Fibroblast of skin of abdomen (primary cell): ENCODE data around the gene CCDC39. TPM values are rescaled to one million over a fixed set of nuclear protein-coding genes. Genes with fewer than 3 reads are reported as not detected.

Source experiments
- DNase-seq: peaks from one replicate; pipeline ENCODE4 v3.0.0-alpha.2; 2013
- polyA plus RNA-seq, 2 experiments: library from polyadenylated mRNA; unstranded; fragments of 120-200 nt; gene quantifications; one replicate each; pipeline ENCODE4 v1.2.1, GENCODE V29; 2013; ENCODE audit not compliant: insufficient read length in 2 of 2

Gene CCDC39
- polyA plus RNA-seq (2013, experiment 1 of 2; ENCODE audit: insufficient read length), result 2.5 TPM
- 1.2 TPM for polyA plus RNA-seq (2013, experiment 2 of 2; ENCODE audit: insufficient read length)

DNA sequence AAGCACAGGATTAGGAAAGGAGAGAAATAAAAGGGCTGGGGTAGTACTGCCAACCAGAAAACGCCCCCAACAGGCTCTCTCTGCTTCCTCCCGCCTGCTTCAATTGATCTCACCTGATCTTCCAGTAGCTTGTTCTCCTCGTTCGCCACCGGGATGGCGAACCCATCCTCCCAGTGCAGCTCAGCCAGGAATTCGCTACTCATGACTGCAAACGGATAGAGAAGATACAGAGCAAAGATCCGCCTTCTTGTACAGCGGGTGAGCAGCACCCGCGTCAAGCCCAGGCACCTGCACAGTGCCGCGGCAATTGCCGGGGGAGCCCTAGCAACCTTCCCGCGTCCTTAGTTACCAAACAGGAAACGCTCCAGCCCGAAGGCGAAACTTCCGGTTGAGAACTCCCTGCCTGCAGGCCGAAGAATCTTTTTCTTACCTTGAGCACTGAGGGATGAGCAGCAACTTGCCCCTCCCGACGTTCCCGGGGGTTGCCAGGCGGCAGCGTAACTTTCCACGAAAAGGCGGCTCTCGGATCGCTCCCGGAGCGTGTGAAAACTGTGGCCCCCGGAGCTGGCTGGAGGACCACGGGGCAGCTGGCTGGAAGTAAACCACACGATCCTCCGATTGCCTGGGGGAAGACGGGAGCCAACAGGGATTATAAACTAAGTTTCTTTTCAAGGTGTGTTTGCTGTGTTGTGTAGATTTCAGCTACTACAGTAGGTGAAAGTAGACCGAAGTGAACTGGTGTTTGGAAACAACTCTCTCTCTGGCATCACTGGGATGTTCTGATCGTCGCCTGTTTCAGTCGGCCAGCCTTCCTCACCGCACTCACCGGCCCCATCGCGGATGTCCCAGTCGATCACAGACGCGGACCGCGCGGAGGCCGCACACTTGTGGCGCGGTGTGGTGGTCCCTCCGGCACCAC, at the start of gene CCDC39:
Gene CCDC39, minus strand, starts transcription at position 312 of the 919 bp plus-strand sequence. Its CDS starts 109 bp downstream, at position 203.
- peak; percentile 55 for DNase-seq

DNA sequence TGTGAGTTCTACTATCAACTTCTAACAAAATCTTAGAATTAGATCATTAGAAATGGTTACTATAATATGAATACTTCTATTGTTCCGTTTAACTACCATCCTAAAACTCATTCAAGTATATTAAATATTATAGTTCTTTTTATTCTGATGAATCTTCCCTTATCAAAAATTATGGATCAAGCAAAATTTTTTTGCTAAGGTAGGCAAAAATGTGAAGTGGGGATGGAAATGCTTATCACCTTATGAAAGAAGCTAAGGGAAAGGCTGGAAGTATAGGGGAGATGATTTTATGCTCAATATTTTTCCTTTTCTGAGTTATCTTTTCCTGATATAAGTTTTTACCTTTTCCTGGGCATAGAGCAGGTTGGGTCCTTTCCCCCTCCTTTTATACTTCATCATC, 40.7 kb upstream of the CCDC39 start:
- no peak for DNase-seq

DNA sequence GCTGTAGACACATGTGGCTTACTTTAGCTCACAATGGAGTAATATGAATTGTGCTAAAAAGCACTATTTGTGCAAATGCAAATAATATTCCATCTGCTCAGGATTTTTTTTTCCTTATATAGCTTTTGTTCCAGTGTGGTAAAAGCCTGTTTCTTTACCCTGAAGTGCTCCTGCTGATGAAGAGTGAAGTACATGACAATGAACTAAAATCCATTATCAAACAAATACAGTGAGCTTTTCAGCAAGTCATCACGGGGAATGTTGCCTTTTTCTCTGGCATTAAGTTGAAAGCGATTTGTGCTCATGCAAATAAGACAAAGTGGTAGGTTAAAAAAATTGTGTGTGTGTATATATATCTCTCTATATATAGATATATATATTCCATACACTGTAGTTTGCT, 28.6 kb upstream of the CCDC39 start:
- DNase-seq, result no peak

DNA sequence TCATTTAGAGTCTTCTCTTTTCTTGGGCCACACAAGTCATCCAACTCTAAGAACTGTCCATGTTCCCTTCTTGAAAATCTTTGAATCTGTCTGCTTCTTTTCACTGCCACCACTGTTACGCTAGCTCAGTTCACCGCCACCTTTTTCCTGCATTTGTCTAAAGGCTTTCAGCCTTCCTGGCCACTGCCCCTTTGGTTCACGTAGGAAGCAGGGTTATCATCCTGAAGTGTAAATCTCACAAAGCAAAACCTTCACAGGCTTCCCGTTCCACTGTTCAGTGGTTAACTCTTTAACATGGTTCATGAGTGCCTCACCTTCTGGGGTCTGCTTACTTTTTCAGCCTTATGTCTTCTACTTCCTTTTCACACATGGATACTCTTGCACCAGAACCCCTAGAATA, 26.3 kb upstream of the CCDC39 start:
- no peak for DNase-seq

DNA sequence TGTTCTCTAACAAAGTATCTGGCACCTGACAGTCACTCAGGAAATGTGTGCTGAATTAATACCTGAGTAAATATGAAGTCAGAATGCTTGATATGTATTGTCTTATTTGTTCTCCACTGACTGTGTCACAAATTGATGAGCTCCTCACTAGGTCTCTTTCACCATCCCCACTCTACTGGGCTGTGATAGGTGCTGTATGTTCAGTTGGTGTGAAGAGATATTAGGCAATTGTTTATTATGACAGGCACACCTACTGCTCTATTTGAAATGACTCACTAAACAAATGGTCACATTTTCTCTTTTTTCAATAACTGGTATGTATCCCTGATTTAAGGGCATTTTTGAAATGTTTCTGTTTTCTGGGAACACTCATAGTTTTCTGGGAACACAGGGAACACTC, 25.2 kb upstream of the CCDC39 start:
- DNase-seq, result no peak

DNA sequence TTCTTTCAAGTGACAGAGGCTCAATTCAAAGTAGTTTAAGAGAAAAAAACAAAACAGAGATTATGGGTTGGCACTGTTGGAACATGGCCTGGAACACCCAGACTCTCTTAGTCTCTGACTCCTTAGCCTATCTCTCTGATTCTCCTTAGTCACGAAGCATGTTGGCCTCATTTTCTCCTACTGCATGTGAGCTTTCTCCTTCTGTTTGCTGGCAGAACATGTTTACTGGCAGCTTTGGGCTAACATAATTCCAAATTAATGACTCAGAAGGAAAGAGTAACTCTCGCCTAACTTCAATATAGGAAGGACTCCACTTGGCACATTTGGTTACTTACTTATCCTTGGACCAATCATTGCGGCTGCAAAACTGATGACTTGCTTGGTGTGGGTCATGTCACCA, 21.7 kb upstream of the CCDC39 start:
- DNase-seq, result no peak

- no peak for DNase-seq
Observed at GRCh38 chr3:180698760-180699270, 19.5 kb upstream of the CCDC39 start.

DNA sequence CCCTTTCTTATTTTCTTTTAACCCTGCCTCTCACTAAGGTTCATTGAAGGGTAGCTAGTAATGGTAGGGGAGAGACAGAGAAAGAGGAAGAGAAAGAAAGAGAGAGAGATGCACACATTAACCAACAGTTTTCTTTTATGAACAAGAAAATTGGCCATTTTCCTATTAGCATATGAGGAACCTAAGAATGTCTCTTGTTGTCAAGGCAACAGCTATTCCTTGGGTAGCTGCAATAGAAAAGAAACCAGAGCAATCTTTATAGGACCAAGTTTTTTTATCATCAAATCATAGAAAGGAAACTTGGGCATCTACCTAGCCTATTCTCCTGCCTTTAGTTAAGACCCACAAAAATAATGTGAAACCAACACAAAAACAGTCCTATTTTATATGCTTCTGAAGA, 15.0 kb upstream of the CCDC39 start:
- DNase-seq, result no peak

GRCh38 chr3:180693656-180694055, 14.4 kb upstream of the CCDC39 start:
- DNase-seq, result no peak

- DNase-seq, result no peak
Observed at GRCh38 chr3:180690061-180690460, 10.8 kb upstream of the CCDC39 start.

- DNase-seq, result no peak
Observed at GRCh38 chr3:180684807-180685206, 5.5 kb upstream of the CCDC39 start.

DNA sequence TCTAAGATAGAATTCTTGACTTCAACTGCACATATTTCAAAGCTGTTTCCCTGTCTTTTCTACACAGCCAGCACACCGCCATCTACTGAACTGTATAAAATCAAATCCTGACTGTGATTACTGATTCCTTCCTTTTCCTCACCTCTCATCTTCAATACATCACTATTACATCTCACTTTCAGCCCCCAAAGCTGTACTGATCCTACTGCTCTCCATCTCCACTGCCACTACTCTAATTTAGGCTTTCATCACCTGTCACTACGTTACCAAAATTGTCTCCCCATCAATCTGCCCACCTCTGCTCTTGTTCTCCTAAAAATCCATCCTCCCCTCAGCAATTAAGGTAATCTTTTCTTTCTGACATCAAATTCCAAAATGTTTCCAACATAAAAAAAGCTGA, 4.5 kb upstream of the CCDC39 start:
- DNase-seq, result no peak

GRCh38 chr3:180680097-180680430, 775 bp upstream of the CCDC39 start:
- DNase-seq, result no peak

GRCh38 chr3:180678231-180678630, 1.1 kb downstream of the CCDC39 start:
- DNase-seq, result no peak

DNA sequence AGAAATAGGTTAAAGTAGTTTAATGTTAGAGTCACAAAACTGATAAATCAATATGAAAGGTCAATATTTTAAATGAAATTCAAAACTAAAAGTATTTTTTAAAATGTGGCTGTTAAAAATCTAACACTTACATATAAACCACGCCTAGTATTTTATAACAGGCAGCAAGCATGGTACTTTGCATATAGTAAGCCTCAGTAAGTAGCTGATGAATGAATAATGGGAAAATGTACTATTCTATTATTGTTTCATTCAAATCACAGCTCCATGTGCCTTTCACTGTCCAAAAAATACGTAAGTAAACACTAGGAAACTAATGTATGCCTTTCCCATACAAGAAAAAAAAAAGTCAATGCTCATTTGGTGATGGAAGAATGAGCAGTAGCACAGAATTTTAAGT, 17.8 kb downstream of the CCDC39 start:
- no peak for DNase-seq

DNA sequence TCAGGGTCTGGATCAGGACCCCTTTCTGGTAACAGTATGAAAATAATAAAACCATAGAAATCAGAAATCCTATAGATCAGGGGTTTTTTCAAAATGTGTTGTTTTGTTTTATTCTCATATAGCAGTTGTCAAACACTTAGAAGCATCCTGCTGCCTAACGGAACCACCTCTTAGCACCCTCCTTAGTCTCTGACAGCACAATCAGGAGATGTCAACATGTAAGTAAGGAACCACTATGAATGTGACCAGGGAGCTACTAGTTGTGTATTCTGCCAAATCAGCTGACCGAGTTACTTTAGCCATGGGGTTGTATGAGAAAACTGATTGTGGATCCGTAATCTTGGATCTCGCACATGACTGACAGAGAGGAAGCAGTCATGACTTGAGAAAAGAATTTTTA, 22.2 kb downstream of the CCDC39 start:
- DNase-seq, result no peak

DNA sequence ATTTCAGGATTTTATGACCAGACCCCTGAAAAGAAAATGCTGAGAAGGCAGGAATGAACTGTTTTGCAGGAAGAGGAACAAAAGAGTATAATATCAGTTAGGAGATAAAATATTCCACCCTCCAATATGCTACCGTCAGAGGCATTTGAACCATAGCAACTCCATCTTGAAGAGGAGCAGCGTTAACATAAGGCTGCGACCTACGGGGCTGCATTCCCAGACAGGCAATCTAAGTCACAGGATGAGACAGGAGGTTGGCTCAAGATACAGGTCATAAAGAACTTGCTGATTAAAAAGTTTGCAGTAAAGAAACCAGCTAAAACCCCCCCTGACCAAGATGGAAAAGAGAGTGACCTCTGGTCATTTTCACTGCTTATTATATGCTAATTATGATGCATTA, 22.9 kb downstream of the CCDC39 start:
- DNase-seq, result no peak

DNA sequence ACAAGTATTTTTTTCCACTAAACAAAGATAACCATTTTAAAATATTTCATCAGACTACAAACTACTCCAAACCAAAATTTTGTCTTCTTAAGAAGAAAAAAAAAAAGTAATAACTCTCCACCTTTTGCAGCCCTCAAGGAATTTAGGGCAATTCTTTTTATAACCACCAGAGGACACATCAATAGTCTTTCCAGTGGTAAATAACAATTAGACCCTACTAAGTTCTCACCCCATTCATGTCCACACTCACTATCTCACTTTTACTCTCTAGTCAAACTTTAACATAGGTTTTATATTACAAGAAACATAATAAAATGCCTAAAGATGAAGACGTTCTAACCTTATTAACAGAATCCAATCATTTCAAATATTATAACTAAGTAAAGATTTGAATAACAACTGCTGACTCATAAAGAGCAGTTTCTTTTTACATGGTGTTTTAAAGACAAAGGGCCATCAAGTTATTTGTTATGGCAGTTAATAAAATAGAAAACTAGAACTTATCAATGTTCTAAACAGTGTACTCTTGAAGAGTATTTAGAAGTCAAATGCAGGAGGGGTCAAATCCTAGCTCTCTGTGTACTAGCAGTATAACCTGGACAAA, 33.0 kb downstream of the CCDC39 start:
- no peak for DNase-seq

DNA sequence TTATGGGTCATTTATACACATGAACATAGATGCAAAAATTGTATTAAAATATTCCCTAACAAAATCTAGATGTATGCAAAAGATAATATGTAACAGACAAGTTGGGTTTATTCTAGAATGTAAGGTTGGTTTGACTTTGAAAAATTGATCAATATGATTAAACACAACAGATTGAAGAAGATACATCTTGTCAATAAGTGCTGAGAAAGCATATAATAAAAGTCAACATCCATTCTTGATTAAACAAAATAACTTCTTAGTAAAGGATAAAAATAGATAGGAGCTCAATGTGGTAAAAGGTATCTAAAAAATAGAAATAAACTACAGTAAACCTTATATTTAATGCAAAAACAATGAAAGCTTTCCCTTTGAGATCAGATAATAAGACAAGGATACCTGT, 38.3 kb downstream of the CCDC39 start:
- no peak for DNase-seq

GRCh38 chr3:180633722-180634121, 45.6 kb downstream of the CCDC39 start:
- no peak for DNase-seq

DNA sequence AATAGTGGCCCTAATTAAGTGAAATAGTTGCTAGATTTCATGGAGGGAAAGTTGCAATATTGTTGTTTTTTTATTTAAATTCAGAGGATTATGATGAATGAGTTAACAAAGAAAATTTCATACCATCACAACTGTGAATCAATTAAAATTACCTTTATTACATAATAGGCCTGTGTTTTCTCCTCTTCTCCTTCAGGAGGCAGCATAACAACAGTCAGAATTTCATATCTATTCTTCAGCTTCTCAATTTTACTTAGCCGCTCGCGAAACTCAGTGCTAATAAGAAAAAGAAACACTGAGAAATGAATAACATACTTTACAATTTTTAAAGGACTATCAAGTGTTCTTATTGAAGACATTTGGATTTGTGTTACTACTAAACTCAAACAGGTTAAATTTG, 48.0 kb downstream of the CCDC39 start:
- no peak for DNase-seq

GRCh38 chr3:180630371-180630770, 48.9 kb downstream of the CCDC39 start:
- DNase-seq, result no peak

GRCh38 chr3:180626844-180627243, 52.4 kb downstream of the CCDC39 start:
- DNase-seq, result no peak

- no peak for DNase-seq
Observed at GRCh38 chr3:180624714-180625113, 54.6 kb downstream of the CCDC39 start.
